ENCODE data around the gene FAM222B.

DNA sequence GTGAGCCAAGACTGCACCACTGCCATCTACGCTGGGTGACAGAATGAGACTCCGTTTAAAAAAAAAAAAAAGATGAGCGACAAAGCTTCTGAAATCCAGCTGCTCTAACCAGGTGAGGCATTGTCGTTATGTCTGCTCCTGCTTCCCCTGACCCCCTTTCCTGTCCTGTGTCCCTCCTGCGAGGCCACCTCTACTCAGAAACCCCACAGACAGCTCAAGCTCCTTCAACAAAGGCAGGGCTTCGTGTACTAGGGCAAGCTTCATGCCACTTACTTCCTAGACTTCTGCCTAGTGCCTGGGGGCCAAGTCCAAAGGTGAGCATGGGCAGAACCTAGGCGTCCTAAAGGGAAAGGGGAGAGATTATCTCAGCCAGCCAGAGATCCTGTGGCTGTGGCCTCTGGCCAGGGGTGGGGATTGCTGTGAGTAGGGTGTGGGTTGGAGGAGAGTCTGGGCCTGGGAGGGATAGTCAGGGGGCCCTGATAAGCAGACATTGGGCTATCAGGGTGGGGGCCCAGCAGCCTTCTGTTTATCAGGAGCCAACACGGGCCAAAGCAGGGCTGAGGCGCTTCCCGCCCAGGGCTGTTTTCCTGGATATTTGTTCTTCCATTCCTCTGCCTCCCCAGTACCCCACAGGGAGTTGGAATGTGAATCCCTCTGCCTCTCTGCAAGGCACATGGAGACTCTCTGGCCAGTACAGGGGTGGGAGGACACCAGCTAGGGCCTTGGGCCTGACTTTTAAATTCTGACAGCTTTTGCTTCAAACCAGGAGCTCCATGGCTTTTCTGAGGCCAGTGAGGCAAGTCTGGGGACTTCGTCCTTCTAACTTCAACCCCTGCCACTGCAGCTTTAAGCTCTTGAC lies 22.6 kb upstream of the FAM222B start:
- TF ChIP-seq, protein P1, sequence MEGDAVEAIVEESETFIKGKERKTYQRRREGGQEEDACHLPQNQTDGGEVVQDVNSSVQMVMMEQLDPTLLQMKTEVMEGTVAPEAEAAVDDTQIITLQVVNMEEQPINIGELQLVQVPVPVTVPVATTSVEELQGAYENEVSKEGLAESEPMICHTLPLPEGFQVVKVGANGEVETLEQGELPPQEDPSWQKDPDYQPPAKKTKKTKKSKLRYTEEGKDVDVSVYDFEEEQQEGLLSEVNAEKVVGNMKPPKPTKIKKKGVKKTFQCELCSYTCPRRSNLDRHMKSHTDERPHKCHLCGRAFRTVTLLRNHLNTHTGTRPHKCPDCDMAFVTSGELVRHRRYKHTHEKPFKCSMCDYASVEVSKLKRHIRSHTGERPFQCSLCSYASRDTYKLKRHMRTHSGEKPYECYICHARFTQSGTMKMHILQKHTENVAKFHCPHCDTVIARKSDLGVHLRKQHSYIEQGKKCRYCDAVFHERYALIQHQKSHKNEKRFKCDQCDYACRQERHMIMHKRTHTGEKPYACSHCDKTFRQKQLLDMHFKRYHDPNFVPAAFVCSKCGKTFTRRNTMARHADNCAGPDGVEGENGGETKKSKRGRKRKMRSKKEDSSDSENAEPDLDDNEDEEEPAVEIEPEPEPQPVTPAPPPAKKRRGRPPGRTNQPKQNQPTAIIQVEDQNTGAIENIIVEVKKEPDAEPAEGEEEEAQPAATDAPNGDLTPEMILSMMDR (IDR thresholded peaks at IDR 0.05): no peak
- no peak for TF ChIP-seq POLR2A (IDR thresholded peaks at IDR 0.05)

Data from heart left ventricle (tissue), 13 donors.